ENCODE data around the gene ADCY4.

ADCY4 gene

GRCh38 chr14:24322672-24323071, 12.2 kb downstream of the ADCY4 start:
- no peaks in the 10 kb centered on the region for H3K4me1 ChIP-seq (ENCODE audit: control insufficient read depth, low read depth, low read length)
- H3K4me3 ChIP-seq (ENCODE audit: low read length), result no peak overlapping the region
- H3K9me3 ChIP-seq (ENCODE audit: control insufficient read depth, low read depth, low read length), result no peaks in the 10 kb centered on the region
- peaks cover 32% of the 10 kb centered on the region for H3K27me3 ChIP-seq (ENCODE audit: control insufficient read depth, insufficient read depth, low read length)
- no peak overlapping the region for H3K9ac ChIP-seq (ENCODE audit: low read length)
- H3K27ac ChIP-seq (ENCODE audit: low read length), result no peak overlapping the region
- H3K36me3 ChIP-seq (ENCODE audit: control insufficient read depth, low read depth, low read length), result no peaks in the 10 kb centered on the region

- no peak overlapping the region for H3K9ac ChIP-seq (ENCODE audit: low read length)
- H3K36me3 ChIP-seq (ENCODE audit: control insufficient read depth, low read depth, low read length), result no peaks in the 10 kb centered on the region
- no peak overlapping the region for H3K27ac ChIP-seq (ENCODE audit: low read length)
- peaks cover 42% of the 10 kb centered on the region for H3K27me3 ChIP-seq (ENCODE audit: control insufficient read depth, insufficient read depth, low read length)
- H3K9me3 ChIP-seq (ENCODE audit: control insufficient read depth, low read depth, low read length), result no peaks in the 10 kb centered on the region
- H3K4me1 ChIP-seq (ENCODE audit: control insufficient read depth, low read depth, low read length), result no peaks in the 10 kb centered on the region
- H3K4me3 ChIP-seq (ENCODE audit: low read length), result no peak overlapping the region
Observed at GRCh38 chr14:24321212-24321975, 13.5 kb downstream of the ADCY4 start.

GRCh38 chr14:24317141-24317928, 17.5 kb downstream of the ADCY4 start:
- no peaks in the 10 kb centered on the region for H3K36me3 ChIP-seq (ENCODE audit: control insufficient read depth, low read depth, low read length)
- peaks cover 35% of the 10 kb centered on the region for H3K27me3 ChIP-seq (ENCODE audit: control insufficient read depth, insufficient read depth, low read length)
- H3K9me3 ChIP-seq (ENCODE audit: control insufficient read depth, low read depth, low read length), result no peaks in the 10 kb centered on the region
- no peak overlapping the region for H3K9ac ChIP-seq (ENCODE audit: low read length)
- no peak overlapping the region for H3K4me3 ChIP-seq (ENCODE audit: low read length)
- no peaks in the 10 kb centered on the region for H3K4me1 ChIP-seq (ENCODE audit: control insufficient read depth, low read depth, low read length)
- H3K27ac ChIP-seq (ENCODE audit: low read length), result no peak overlapping the region

- no peaks in the 10 kb centered on the region for H3K9me3 ChIP-seq (ENCODE audit: control insufficient read depth, low read depth, low read length)
- no peak overlapping the region for H3K9ac ChIP-seq (ENCODE audit: low read length)
- H3K27ac ChIP-seq (ENCODE audit: low read length), result no peak overlapping the region
- H3K36me3 ChIP-seq (ENCODE audit: control insufficient read depth, low read depth, low read length), result peaks cover 3% of the 10 kb centered on the region
- H3K27me3 ChIP-seq (ENCODE audit: control insufficient read depth, insufficient read depth, low read length), result peaks cover 35% of the 10 kb centered on the region
- no peak overlapping the region for H3K4me3 ChIP-seq (ENCODE audit: low read length)
- H3K4me1 ChIP-seq (ENCODE audit: control insufficient read depth, low read depth, low read length), result no peaks in the 10 kb centered on the region
Observed at GRCh38 chr14:24316597-24316950, 18.3 kb downstream of the ADCY4 start.

GRCh38 chr14:24315807-24316596, 18.9 kb downstream of the ADCY4 start:
- peaks cover 35% of the 10 kb centered on the region for H3K27me3 ChIP-seq (ENCODE audit: control insufficient read depth, insufficient read depth, low read length)
- peaks cover 3% of the 10 kb centered on the region for H3K36me3 ChIP-seq (ENCODE audit: control insufficient read depth, low read depth, low read length)
- H3K4me3 ChIP-seq (ENCODE audit: low read length), result no peak overlapping the region
- H3K9me3 ChIP-seq (ENCODE audit: control insufficient read depth, low read depth, low read length), result no peaks in the 10 kb centered on the region
- H3K9ac ChIP-seq (ENCODE audit: low read length), result no peak overlapping the region
- no peak overlapping the region for H3K27ac ChIP-seq (ENCODE audit: low read length)
- no peaks in the 10 kb centered on the region for H3K4me1 ChIP-seq (ENCODE audit: control insufficient read depth, low read depth, low read length)

GRCh38 chr14:24315243-24315806, 19.5 kb downstream of the ADCY4 start:
- no peak overlapping the region for H3K27ac ChIP-seq (ENCODE audit: low read length)
- no peak overlapping the region for H3K4me3 ChIP-seq (ENCODE audit: low read length)
- H3K9ac ChIP-seq (ENCODE audit: low read length), result no peak overlapping the region
- peaks cover 3% of the 10 kb centered on the region for H3K36me3 ChIP-seq (ENCODE audit: control insufficient read depth, low read depth, low read length)
- no peaks in the 10 kb centered on the region for H3K4me1 ChIP-seq (ENCODE audit: control insufficient read depth, low read depth, low read length)
- no peaks in the 10 kb centered on the region for H3K9me3 ChIP-seq (ENCODE audit: control insufficient read depth, low read depth, low read length)
- H3K27me3 ChIP-seq (ENCODE audit: control insufficient read depth, insufficient read depth, low read length), result peaks cover 34% of the 10 kb centered on the region

GRCh38 chr14:24314377-24315193, 20.3 kb downstream of the ADCY4 start:
- no peak overlapping the region for H3K27ac ChIP-seq (ENCODE audit: low read length)
- peaks cover 26% of the 10 kb centered on the region for H3K27me3 ChIP-seq (ENCODE audit: control insufficient read depth, insufficient read depth, low read length)
- H3K36me3 ChIP-seq (ENCODE audit: control insufficient read depth, low read depth, low read length), result peaks cover 3% of the 10 kb centered on the region
- H3K9me3 ChIP-seq (ENCODE audit: control insufficient read depth, low read depth, low read length), result no peaks in the 10 kb centered on the region
- H3K9ac ChIP-seq (ENCODE audit: low read length), result no peak overlapping the region
- no peaks in the 10 kb centered on the region for H3K4me1 ChIP-seq (ENCODE audit: control insufficient read depth, low read depth, low read length)
- H3K4me3 ChIP-seq (ENCODE audit: low read length), result no peak overlapping the region

- Histone ChIP-seq H3K4me3 (ENCODE audit: low read length) (no peak overlapping the region), H3K27me3 (ENCODE audit: control insufficient read depth, insufficient read depth, low read length) (peaks cover 20% of the 10 kb centered on the region), H3K9ac (ENCODE audit: low read length) (no peak overlapping the region), H3K36me3 (ENCODE audit: control insufficient read depth, low read depth, low read length) (peaks cover 3% of the 10 kb centered on the region), H3K4me1 (ENCODE audit: control insufficient read depth, low read depth, low read length) (no peaks in the 10 kb centered on the region), H3K9me3 (ENCODE audit: control insufficient read depth, low read depth, low read length) (no peaks in the 10 kb centered on the region), H3K27ac (ENCODE audit: low read length) (no peak overlapping the region)
Observed at GRCh38 chr14:24313913-24314312, 21.0 kb downstream of the ADCY4 start.

- Histone ChIP-seq H3K4me1 (ENCODE audit: control insufficient read depth, low read depth, low read length) (no peaks in the 10 kb centered on the region), H3K36me3 (ENCODE audit: control insufficient read depth, low read depth, low read length) (peaks cover 3% of the 10 kb centered on the region), H3K9ac (ENCODE audit: low read length) (no peak overlapping the region), H3K4me3 (ENCODE audit: low read length) (no peak overlapping the region), H3K9me3 (ENCODE audit: control insufficient read depth, low read depth, low read length) (no peaks in the 10 kb centered on the region), H3K27me3 (ENCODE audit: control insufficient read depth, insufficient read depth, low read length) (peaks cover 12% of the 10 kb centered on the region), H3K27ac (ENCODE audit: low read length) (no peak overlapping the region)
Observed at GRCh38 chr14:24312736-24313507, 21.9 kb downstream of the ADCY4 start.

GRCh38 chr14:24311837-24312615, 22.8 kb downstream of the ADCY4 start:
- peaks cover 4% of the 10 kb centered on the region for H3K36me3 ChIP-seq (ENCODE audit: control insufficient read depth, low read depth, low read length)
- H3K4me3 ChIP-seq (ENCODE audit: low read length), result no peak overlapping the region
- H3K4me1 ChIP-seq (ENCODE audit: control insufficient read depth, low read depth, low read length), result no peaks in the 10 kb centered on the region
- H3K9ac ChIP-seq (ENCODE audit: low read length), result no peak overlapping the region
- peaks cover 3% of the 10 kb centered on the region for H3K27me3 ChIP-seq (ENCODE audit: control insufficient read depth, insufficient read depth, low read length)
- no peaks in the 10 kb centered on the region for H3K9me3 ChIP-seq (ENCODE audit: control insufficient read depth, low read depth, low read length)
- no peak overlapping the region for H3K27ac ChIP-seq (ENCODE audit: low read length)
